Vagina (tissue), 2 donors: ENCODE measurements around the gene SHISA4. TPM values are rescaled to one million over a fixed set of nuclear protein-coding genes. Genes with fewer than 3 reads are reported as not detected.
A peak's percentile ranks its signal among the peaks of the same experiment; 100 is the strongest.

Experiments used
- DNase-seq, 2 donors: peaks; one replicate each; pipeline ENCODE4 v3.0.0-alpha.2; 2017; ENCODE audit errors: extremely low spot score in 2 of 2
- H3K27ac ChIP-seq: fragments of 200-600 bp; sonication (generic); one replicate; pipeline ENCODE4 v1.5.1; 2019
- H3K27me3 ChIP-seq: fragments of 200-600 bp; sonication (generic); one replicate; pipeline ENCODE4 v1.5.1; 2019
- H3K36me3 ChIP-seq, 2 donors: fragments of 200-600 bp; sonication (generic); one replicate each; pipeline ENCODE4 v1.5.1; 2017 to 2019
- H3K4me1 ChIP-seq: fragments of 200-600 bp; sonication (generic); one replicate; pipeline ENCODE4 v1.5.1; 2019
- H3K4me3 ChIP-seq, 2 donors: fragments of 200-600 bp; sonication (generic); 1 replicate in 1 of 2; 2 replicates in 1 of 2; pipeline ENCODE4 v1.5.1; 2016 to 2019
- H3K9me3 ChIP-seq: fragments of 200-600 bp; sonication (generic); one replicate; pipeline ENCODE4 v1.5.1; 2019
- CTCF ChIP-seq, 3 experiments: fragments of 450-650 bp in 2 of 3; fragments of 200-600 bp in 1 of 3; sonication (generic) in 1 of 3; IDR thresholded peaks; one replicate each; pipeline ENCODE4 v1.5.1; 2017 to 2019; ENCODE audit warnings: antibody characterized with exemption in 3 of 3, mild to moderate bottlenecking in 2 of 3, moderate library complexity in 2 of 3
- POLR2A ChIP-seq, 2 donors: fragments of 450-650 bp; IDR thresholded peaks; one replicate each; pipeline ENCODE4 v1.6.1; 2017; ENCODE audit warnings: antibody characterized with exemption in 2 of 2, mild to moderate bottlenecking in 2 of 2, moderate library complexity in 2 of 2
- POLR2AphosphoS5 ChIP-seq, 2 donors: sonication (generic); formaldehyde crosslinking; IDR thresholded peaks; one replicate each; pipeline ENCODE4 v1.9.0; 2017; ENCODE audit warnings: antibody characterized with exemption in 2 of 2, mild to moderate bottlenecking in 2 of 2, low read depth in 1 of 2; ENCODE audit not compliant: insufficient read depth in 1 of 2
- intact Hi-C: fragments of 100-400 bp; cut with DNase I; formaldehyde crosslinking; loops from one replicate; pipeline ENCODE4 v1.15.1; 2023
- total RNA-seq: library from RNA; depleted of rRNA; stranded (reverse); fragments of >200 nt; gene quantifications from one replicate; pipeline ENCODE4 v1.2.3, GENCODE V29; 2016

Gene SHISA4
- total RNA-seq, 1 donor from 2014 or later = 16.2 TPM

- Histone ChIP-seq H3K9me3 (no peaks in the 10 kb centered on the region), H3K27me3 (no peaks in the 10 kb centered on the region), H3K36me3 (no peaks in the 10 kb centered on the region), H3K27ac (peak overlapping the region; percentile 93), H3K4me3 (no peak overlapping the region), H3K4me1 (peaks cover 89% of the 10 kb centered on the region)
- no peak for TF ChIP-seq POLR2A (IDR thresholded peaks at IDR 0.05)
- TF ChIP-seq CTCF (IDR thresholded peaks at IDR 0.05) = no peak
- no peak for TF ChIP-seq POLR2AphosphoS5 (IDR thresholded peaks at IDR 0.05; ENCODE audit: insufficient read depth in 1 of 2, low read depth in 1 of 2)
- DNase-seq = no peak
- intact Hi-C loops = no loop called here
Measured at GRCh38 chr1:201907621-201908020, 18.9 kb downstream of the SHISA4 start.

GRCh38 chr1:201911826-201912571 is 23.3 kb downstream of the SHISA4 start:
- no peaks in the 10 kb centered on the region for H3K9me3 ChIP-seq
- peak overlapping the region; percentile 92 for H3K27ac ChIP-seq
- DNase-seq = no peak
- no peaks in the 10 kb centered on the region for H3K27me3 ChIP-seq
- intact Hi-C loops = no loop called here
- H3K4me3 ChIP-seq = no peak overlapping the region
- H3K4me1 ChIP-seq = peaks cover 89% of the 10 kb centered on the region
- no peaks in the 10 kb centered on the region for H3K36me3 ChIP-seq
- no peak for TF ChIP-seq POLR2AphosphoS5 (IDR thresholded peaks at IDR 0.05; ENCODE audit: insufficient read depth in 1 of 2, low read depth in 1 of 2)
- TF ChIP-seq POLR2A (IDR thresholded peaks at IDR 0.05) = no peak
- TF ChIP-seq CTCF (IDR thresholded peaks at IDR 0.05) = no peak

- TF ChIP-seq POLR2AphosphoS5 (IDR thresholded peaks at IDR 0.05; ENCODE audit: insufficient read depth in 1 of 2, low read depth in 1 of 2) (peak; percentile 12 to 63), POLR2A (IDR thresholded peaks at IDR 0.05) (no peak), CTCF (IDR thresholded peaks at IDR 0.05) (no peak)
- no peaks in the 10 kb centered on the region for H3K27me3 ChIP-seq
- no peaks in the 10 kb centered on the region for H3K9me3 ChIP-seq
- no peak for DNase-seq
- H3K4me3 ChIP-seq = no peak overlapping the region
- H3K36me3 ChIP-seq = no peaks in the 10 kb centered on the region
- peaks cover 89% of the 10 kb centered on the region for H3K4me1 ChIP-seq
- intact Hi-C loops = no loop called here
- peak overlapping the region; percentile 92 for H3K27ac ChIP-seq
Measured at GRCh38 chr1:201912832-201913231, 24.1 kb downstream of the SHISA4 start.

DNA sequence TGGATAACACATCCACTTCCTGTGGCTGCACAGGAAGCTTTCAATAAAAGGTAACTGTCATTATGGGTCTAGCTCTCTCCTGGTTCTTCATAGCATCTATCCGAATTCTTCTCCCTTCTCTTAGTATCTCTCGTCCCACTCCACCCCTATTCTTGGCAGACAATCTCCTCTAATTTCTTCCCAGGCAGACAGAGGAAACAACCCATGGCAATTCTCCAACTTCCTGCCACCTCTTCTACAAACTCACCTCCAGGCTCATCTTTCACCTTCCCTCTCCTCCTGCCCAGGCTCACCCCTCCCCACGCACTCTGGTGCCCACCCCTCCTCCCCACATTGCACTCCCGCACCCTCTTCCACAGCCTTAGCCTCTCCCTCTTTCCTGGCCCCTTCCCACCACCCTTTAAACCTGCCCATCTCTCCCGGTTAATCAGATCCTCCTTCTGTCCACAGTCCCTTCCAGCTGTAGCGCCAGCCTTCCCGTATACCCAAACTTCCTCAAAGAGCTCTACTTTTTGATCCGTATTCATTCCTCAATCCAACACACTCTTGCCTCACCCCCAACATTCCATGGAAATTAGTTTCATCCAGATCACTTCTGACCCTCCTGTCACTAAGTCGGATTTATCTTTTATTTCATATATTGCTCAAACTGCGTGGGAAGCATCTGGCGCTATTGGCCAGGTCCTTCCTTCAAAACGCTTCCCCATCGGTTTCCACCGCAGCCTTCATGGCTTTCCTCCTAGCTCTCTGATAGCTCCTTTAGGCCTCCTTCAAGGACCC is 25.9 kb downstream of the SHISA4 start:
- H3K36me3 ChIP-seq = no peaks in the 10 kb centered on the region

More for the DNA sequence above, 25.9 kb downstream of the SHISA4 start:
- intact Hi-C loops = no loop called here
- peak overlapping the region in 1 of 2 donors; percentile 8 for H3K4me3 ChIP-seq
- H3K27me3 ChIP-seq = no peaks in the 10 kb centered on the region
- H3K27ac ChIP-seq = peak overlapping the region; percentile 92
- TF ChIP-seq CTCF (IDR thresholded peaks at IDR 0.05) (no peak), POLR2AphosphoS5 (IDR thresholded peaks at IDR 0.05; ENCODE audit: insufficient read depth in 1 of 2, low read depth in 1 of 2) (no peak), POLR2A (IDR thresholded peaks at IDR 0.05) (no peak)
- peak in 1 of 2 donors; percentile 42 for DNase-seq
- H3K4me1 ChIP-seq = peaks cover 90% of the 10 kb centered on the region
- no peaks in the 10 kb centered on the region for H3K9me3 ChIP-seq
